Measurements from ENCODE around the gene C4BPA.

Gene C4BPA

DNA sequence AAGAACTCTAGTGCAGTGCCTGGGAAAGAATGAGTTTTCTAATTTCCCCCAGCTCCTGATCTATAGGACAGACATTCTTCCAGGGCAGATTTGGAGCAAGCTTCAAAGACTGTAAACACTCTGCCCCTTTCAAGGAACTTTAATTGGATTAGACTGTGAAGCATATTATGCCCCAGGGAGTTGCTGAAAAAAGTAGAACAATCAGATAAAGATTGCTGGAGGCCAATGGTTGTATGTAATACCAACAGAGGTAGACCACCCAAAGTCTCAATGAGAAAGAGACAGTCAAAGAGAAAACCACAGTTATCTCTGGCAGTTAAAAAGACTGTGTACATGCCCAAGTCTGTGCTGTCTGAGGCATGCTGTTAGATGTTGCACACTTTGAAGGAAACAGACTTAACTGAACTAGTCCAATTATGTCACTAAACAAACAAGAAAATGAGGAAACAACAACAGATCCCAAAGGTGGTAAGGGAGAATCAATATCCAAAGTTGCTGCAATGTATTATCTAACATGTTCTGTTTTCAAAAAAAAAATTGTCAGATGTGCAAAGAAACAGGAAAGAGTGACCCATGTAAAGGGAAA, 24.4 kb downstream of the C4BPA start:
- DNase-seq = no peak

DNA sequence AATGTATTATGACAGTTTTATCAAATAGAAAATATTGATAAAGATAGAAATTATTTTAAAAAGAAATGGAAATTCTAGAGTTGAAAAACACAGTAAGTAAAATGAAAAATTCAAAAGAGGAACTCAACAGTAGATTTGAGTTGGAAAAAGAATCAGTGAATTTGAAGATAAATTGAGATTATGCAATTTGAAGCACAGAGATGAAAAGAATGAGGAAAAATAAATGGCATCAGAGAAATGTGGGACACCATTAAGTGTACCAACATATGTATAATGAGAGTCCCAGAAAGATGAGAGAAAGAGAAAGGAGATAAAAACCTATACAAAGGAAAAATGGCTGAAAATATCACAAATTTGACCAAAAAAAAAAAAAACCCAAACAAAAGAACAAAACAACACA, 25.0 kb downstream of the C4BPA start:
- DNase-seq = no peak

DNA sequence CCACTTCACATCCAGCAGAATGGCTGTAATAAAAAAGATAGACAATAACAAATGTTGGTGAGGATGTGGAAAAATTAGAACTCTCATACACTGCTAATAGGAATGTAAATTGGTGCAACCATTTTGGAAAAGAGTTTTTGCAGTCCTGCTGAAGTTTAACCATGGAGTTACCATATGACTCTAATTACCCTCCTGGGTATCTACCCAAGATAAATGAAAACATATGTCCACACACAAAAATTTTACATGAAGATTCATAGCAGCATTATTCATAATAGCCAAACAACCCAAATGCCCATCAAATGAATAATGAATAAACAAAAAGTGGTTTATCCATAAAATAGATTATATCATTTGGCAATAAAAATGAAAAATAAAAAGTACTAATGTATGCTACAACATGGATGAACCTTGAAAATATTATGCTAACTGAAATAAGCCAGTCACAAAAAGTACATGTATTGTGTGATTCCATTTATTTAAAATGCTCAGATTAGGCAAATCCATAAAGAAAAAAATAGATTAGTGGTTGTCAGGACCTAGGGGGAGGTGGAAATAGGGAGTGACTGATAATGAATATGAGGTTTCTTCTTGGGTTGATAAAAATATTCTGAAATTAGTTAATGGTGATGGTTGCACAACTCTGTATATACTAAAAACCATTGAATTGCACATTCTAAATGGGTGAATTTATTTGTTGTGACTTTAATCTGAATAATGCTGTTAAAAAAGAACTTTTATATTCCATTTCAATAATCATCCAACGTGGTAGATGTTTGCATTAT, 26.4 kb downstream of the C4BPA start:
- DNase-seq = no peak

DNA sequence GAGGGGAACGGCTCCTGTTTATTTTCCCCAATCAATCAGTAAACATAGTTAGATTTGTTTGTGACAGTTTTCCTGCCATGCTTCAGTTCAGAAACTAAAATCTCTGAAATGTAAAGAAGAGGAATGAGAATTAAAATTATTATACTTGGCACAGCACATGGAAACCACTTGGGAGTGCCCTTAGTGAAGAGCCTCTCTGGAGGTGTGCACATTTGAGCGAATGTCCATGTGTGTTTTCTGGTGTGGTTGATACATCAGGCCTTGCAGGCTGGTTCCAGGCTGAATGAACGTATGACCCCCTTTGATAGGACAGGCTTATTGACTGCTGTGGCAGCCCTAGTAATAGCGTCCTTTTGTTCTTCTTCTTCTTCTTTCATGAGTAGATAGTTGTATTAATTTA, 27.1 kb downstream of the C4BPA start:
- DNase-seq = no peak

DNA sequence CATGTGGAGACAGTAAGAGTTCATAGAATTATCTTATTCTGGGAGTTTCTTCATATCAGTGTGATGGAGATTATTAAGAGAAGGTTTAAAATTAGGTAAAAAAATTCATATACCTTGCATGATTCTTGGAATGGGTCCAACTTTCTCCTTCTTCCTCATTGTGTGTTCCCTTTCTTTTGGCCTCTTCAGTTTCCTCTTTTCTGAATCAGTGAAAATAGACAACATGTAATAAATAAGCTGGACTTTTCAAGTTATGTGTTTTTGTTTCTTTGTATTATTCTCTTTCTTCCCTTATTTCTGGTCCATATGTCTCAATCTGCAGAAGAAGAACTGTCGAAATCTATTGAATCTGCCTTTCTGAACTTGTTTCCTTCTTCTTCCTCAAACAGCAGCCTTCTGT, 30.5 kb downstream of the C4BPA start:
- no peak for DNase-seq

DNA sequence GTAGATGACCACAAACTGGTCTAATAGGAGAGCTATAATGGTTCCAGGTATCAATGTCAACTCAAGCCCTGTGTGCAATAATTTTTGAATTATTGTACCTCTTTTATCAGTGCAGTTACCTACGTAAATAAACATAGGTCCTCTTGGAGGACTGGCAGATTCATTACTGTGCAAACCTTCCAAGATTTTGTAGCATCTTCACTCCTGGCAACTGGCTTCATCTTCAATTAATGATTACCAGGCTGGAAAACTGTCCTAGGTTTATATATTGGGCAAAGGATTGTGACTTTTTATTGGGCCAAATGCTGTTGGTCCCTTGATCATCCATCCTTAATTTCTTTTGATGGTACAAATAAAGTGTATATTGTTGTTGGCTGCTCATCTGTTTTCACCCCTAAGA, 35.6 kb downstream of the C4BPA start:
- no peak for DNase-seq

DNA sequence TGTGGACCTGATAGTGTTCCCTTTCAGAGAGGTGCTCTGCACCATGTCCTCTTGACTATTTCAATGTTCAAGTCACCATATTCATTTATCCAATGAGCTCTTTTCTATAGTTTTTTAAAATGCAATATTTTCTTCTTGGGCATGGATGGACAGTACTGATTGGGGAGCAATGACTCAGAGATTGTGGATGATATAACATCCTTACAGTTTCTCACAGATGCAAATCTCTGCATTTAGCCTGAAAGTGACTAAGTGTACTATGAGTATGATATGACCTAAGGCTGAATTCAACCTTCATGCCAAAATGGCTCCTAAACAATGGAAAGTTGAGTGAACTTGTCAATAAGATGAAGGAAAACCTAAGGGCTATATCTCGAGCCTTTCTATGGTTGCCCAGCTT, 36.5 kb downstream of the C4BPA start:
- DNase-seq = no peak

DNA sequence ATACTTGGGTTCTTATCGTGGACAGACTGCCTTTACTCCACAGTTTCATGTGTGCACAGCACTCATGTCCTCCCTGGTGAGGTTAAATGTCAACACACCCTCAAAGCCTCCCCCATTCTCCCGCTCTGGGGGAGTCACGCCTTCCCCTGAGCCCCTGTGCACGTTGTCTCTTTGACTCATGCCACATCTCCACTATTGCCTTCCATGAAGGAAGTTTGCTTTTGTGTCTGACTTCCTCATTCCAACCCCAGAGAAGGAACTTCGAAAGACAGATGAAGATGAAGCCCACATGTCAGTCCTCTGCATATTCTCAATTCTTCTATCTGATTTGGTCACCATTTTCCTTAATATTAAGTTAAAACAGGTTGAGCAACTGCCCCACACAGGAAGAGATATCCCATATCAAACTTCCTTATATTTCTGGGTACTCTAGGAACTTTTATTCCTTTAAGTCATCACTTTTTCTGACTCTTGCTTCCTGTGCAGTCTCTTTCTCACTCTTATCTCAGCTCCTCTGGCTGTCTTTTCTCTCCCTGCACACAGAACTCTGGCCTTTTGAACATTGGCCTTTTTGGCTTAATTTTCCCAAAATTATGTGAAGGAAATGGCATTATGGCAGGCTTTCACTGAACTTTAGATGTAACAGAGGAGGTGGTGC, 41.5 kb downstream of the C4BPA start:
- no peak for DNase-seq

DNA sequence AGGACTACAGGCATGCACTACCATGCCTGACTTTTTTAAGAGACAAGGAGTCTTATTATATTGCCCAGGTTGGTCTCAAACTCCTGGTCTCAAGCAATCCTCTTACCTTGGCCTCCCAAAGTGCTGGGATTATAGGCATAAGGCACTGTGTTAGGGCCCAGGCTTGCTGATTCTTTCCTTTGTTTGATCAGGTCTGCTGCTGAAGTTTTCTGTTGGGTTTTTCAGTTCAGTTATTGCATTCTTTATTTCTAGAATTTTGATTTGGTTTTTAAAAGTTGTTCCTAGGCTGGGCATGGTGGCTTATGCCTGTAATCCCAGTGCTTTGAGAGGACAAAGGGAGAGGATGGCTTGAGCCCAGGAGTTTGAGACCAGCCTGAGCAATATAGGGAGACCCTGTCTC, 47.9 kb downstream of the C4BPA start:
- no peak for DNase-seq

DNA sequence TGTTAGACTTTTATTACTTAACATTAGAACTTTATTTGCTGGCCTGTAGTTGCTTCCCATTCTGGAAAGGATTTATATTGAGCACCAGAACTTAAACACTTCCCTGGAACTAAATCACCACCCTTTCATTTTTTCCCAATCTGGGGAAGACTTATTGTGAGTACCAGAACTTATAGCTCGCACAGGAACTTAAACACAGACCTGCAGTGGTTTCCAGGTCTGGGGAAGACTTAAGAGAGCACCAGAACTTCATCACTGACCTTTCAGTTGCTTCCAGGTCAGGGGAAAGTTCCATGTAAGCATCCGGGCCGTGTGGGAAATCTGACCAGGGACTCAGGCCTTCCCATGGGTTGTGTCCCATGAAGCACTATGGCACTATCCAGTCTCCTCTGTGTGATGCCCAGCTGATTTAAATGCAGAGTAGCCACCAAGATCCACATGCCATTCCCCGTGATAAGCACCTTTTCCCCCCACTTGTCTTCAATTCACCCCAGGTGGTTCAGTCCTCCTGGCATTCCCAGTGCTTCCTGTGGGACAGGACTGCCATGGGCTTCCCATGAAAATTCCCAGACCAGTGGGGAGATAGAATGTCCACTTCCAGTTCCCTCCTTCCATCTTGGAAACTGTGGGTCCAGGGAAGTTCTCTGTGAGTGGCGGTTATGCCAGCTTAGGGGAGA, 48.9 kb downstream of the C4BPA start:
- no peak for DNase-seq

DNA sequence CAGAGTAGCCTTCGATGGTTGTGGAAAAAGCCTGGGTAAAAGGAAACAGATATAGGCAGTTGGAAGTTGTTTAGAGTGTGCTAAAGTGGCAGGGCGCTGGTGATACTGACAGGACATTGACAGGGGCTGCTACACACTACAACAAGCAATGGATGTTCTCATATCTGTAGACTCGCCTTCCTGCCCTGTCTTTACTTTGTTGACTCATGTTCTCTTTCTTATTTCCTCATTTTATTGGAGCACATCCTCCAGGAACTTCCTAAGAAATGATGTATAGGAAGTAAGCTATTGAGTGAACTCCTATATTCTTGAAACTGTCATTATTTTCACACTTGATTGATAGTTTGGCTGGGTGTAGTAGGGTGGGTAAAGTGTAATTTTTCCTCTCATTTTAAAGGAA, 51.0 kb downstream of the C4BPA start:
- DNase-seq = no peak

DNA sequence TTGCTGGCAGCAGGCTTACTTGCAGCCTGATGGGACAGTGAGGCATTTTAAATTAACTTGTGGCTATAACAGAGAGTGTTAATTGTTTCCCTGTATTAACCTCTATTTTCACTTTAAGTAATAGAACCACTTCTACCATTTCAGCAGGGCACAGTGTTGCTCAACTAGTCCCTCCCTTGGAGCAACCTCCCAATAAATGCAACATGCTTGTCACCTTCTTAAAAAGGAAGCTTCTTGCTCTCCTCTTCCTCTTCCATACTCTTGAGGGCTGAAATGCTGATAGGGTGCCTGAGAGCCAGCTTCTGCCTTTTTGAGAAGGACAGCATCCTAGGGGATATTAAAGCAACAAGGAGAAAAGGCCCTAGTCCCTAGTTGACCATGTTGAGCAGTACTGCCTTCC, 52.1 kb downstream of the C4BPA start:
- DNase-seq = no peak

DNA sequence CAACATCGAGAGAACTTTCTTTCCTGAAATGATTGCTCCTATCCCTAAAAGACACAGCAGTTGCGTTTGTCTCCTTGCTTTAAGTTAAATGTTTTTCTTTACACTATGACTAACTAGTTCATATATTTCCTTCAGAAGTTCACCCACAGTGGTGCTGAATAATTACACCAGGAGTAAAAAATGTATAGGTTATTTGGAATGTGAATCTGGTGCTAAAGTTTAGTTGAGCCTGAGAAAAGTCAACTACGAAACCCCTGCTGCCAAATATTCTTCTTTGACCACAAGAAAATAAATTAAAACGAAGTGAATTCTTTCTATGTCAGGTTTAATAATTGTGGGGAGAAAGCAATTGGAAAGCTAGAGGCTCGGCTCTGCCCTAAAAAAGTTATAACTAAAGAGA, 52.8 kb downstream of the C4BPA start:
- DNase-seq = no peak

DNA sequence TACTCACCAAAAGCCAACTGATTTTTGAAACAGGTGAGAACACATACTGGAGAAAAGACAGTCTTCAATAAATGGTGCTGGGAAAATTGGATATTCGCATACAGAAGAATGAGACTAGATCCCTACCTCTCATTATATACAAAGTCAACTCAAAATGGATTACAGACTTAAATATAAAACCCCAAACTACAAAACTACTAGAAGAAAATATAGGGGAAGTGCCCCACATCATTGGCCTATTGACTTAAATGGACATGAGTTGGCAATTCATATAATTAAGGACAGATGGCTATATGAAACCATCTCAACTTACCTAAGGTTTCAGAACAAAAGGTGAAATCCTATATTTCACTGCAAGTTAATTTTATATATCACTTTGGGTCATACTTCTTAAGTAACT, 60.1 kb downstream of the C4BPA start:
- DNase-seq = no peak

DNA sequence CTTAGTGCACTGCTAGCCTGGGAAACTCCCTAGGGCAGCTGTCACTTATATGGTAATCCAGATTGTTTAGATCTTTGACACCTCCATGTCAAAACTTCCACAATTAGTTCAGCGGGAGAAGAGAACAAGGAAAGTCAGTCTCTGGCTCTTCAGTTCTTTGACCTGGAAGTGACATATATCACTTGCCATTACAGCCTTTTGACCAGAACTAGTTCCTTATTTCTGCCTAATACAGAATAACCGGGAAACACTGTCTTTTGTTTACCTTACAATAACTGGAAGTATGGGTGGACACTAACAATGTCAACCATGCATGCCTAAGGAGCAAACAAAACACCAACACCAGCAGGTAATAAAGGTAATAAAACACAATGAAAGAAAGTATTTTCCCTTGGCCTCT, 68.3 kb downstream of the C4BPA start:
- DNase-seq = no peak

DNA sequence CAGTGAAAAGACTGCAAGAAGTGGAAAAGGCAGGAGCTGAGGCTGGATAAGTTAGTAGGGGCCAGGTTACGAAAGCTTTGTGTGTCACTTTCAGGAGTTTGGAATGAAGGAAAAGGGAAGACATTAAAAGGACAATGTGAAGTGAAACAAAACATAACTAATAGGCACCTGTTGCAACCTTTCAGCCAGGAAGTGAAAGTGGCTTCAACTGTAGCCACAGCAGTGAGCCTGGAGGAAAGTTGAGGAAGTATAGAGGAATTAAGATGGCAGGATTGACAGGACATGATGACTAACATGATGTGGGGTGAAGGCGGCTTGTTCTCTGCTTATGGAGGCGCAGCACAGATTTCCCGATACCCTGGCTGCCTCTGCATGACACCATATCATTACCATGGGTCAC, 68.9 kb downstream of the C4BPA start:
- DNase-seq = no peak

DNA sequence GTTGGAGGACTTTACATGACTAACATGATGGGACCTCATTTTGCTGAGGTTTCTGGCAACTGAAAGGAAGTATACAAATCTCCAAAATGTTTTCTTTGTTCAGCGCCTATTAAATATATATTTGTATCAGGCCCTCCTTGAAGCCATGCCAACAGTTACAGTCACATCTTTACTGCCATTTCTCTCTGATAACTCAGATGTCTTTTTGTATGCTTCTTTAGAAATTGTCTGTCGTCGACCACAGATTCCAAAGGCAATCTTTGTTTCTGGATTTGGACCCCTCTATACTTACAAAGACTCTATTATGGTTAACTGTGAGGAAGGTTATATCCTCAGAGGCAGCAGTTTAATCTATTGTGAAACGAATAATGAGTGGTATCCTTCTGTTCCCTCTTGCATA, 69.4 kb downstream of the C4BPA start:
- DNase-seq = no peak

DNA sequence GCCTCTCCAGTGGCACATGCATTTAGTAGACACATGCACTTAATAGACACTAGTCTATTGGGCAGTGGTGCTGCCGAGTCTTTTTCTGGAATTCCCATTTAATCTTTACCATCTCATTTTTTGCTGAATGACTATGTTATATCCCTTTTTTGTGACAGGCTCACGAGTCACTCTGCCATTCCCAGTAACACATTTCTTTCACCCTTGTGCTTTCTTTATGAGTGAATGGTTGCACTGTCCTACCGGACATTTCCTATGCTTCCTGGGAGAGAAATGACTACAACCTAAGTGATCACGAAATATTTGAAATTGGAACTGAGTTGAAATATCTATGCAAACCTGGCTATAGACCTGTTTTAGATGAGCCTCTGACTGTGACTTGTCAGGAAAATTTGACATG, 70.9 kb downstream of the C4BPA start:
- DNase-seq = no peak

DNA sequence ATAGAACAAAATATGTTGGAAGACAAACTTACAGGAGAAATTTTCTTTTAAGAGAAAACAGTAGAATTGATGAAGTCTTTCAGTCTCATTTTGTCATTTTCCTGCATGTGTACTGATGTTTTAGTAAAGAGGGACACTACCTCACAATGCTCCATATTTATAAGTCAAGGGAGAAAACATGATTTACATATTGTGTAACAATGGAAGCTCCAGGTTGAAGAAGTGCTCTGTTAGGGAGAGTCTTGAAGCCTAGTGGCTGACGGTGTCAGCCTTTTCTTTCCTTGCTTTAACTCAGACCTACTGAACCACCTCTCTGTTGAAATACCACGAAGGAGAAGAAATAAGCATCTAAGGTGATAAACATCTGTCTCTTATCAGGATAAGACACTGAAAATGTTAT, 75.0 kb downstream of the C4BPA start:
- DNase-seq = no peak

DNA sequence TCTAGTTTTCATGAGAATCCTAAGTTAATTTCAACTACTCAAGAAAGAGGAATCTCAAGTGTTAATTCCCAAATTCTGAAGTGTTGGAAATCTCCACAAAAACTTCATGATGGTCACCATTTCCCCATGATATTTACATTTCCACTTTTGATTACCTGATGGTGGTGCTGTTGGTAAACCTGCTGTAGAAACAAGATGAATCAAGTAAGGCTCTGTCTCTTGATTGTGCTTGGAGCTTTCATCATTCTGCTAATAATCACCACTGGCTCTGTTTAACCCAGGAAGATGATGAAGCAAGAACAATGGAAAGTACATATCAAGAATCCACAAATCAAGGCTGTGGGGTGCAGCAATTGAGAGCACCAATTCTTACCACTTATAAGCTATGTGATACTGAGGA, 77.8 kb downstream of the C4BPA start:
- no peak for DNase-seq

DNA sequence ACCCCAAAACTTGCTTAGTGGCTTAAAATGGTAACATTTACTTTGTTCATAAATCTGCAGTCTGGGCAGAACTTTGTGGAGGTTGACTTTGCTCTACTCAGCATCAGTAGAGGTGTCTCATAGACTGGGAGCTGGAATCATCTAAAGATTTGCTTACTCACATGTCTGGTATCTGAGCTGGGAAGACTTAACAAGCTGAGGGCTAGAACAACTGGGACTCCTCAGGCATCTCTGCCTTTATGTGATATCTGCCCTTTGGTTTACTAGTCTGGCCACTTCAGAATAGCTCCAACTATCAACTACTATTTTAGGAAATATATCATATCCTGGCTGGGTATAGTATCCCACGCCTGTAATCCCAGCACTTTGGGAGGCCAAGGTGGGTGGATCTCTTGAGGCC, 82.5 kb downstream of the C4BPA start:
- no peak for DNase-seq

DNA sequence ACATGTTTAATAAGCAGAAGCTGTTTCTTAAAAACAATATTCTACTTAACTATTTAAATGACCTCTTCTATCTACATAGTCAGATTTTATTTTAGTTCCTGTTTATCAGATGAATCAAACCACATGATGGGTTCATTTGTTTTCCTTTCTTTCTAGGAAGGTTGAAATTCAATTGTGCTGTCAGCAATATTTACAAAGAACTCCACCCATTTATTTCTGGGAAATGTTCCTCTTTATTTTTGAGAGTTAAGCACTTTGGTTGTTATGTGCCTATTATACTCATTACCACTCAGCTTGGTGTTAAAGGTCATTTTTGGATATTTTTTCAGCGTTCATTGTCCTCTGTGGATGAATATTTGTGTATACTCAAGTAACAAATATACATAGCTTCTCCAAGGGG, 84.9 kb downstream of the C4BPA start:
- no peak for DNase-seq

DNA sequence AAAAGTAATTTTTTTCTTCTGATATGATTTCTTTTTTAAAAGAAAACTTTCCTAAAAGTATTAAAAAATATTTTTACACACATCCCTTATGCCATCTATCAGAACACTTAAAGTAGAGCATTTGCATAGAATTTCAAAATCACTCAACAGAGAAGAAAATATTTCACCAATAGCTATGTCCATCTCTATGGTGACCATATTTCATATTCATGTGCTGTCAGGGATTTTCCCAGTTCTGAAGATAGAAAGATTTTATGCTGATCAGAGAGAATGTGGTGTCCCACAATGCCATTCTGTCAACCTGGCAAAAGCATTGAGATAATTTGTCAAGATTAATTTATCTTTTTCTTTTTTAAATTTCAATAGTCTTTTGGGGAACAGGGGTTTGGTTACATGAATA, 87.0 kb downstream of the C4BPA start:
- DNase-seq = no peak

DNA sequence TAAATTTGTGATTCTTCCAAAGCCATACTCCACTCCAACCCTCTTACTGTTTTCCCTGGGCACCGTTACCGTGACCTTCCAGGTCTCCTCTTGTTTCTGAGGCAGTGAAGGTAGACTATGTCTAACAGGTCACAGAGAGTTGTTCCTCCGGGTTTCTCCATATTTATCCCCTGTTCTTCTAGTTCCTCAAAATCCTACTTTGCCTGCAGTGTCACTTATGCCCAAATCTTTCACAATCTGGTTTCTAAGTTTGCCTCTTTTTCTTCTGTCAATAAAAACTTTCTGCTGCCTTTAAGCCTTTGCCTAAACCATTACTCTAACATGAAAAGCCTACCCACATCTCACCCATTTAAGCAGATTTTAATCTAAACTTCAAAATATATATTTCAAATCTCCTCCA, 87.7 kb downstream of the C4BPA start:
- DNase-seq = no peak

Data from GOT3 (cell line).